Measurements from ENCODE around the gene RHBDL3. TPM values are rescaled to one million over a fixed set of nuclear protein-coding genes. Genes with fewer than 3 reads are reported as not detected.
"Not testable (repeated sequence)": the region's sequence is repeated elsewhere in the genome, so short reads cannot be mapped to it uniquely, and the experiment has no call there.

Gene RHBDL3
- polyA plus RNA-seq, 2 of the 4 experiments (the other 2 are of a cell fraction), result 2.0 to 6.6 TPM

GRCh38 chr17:32349854-32350665 is 84.4 kb downstream of the RHBDL3 start, which contains the start of gene ZNF207 (continued):
- TF ChIP-seq RCOR1 (IDR thresholded peaks at IDR 0.05; ENCODE audit: low read depth, low read length) (no peak), PBX3 (IDR thresholded peaks at IDR 0.05) (peak; percentile 16; the same call in 1 of the 2 replicates), MAZ (IDR thresholded peaks at IDR 0.05; ENCODE audit: borderline replicate concordance, low read depth, low read length) (no peak), ZNF302 (CRISPR knock-in tag; IDR thresholded peaks at IDR 0.05) (no peak), HES2 (IDR thresholded peaks at IDR 0.05) (no peak), BCL3 (IDR thresholded peaks at IDR 0.05) (peak; percentile 95), PHF8 (IDR thresholded peaks at IDR 0.05; ENCODE audit: borderline replicate concordance, low read depth) (peak; percentile 92), KDM5A (IDR thresholded peaks at IDR 0.05) (peak; percentile 44; the same call in 1 of the 2 replicates), HMGXB4 (CRISPR knock-in tag; IDR thresholded peaks at IDR 0.05; ENCODE audit: borderline replicate concordance) (0 out of 2 replicates have a peak, but pooled peaks have one; percentile 13), KDM1A (IDR thresholded peaks at IDR 0.05; ENCODE audit: low read depth) (no peak)
- TF ChIP-seq, protein P1, sequence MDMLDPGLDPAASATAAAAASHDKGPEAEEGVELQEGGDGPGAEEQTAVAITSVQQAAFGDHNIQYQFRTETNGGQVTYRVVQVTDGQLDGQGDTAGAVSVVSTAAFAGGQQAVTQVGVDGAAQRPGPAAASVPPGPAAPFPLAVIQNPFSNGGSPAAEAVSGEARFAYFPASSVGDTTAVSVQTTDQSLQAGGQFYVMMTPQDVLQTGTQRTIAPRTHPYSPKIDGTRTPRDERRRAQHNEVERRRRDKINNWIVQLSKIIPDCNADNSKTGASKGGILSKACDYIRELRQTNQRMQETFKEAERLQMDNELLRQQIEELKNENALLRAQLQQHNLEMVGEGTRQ (IDR thresholded peaks at IDR 0.05), result peak; percentile 98

GRCh38 chr17:32350666-32351418 is 85.2 kb downstream of the RHBDL3 start:
- TF ChIP-seq POLR2AphosphoS2 (conservative IDR thresholded peaks at IDR 0.05; ENCODE audit: low read length) (no peak), KDM5A (IDR thresholded peaks at IDR 0.05) (0 out of 2 replicates have a peak, but pooled peaks have one; percentile 5)
- H3K4me2 ChIP-seq, result peak overlapping the region; percentile 68
- POLR2A ChIA-PET, result interaction anchor here (0.6 to 1.6 kb wide), 13 partner anchors 8 to 210 kb away, joined by 3 to 8 read pairs (median 4); partner anchors contain the start of genes C17orf75 and PSMD11
- H3K4me3 ChIP-seq, result peak overlapping the region; percentile 80
- ATAC-seq (peak; percentile 55 to 69; a peak in 3 of 6 replicates), FAIRE-seq (no peak), DNase-seq (ENCODE audit: low read depth in 1 of 2, low spot score in 1 of 2) (peak in 1 of 2 experiments; percentile 79)
- peaks cover 38% of the 10 kb centered on the region for H3K4me1 ChIP-seq
- no peaks in the 10 kb centered on the region for H3K9me3 ChIP-seq
- CTCF ChIA-PET, result interaction anchor here (0.6 to 1.5 kb wide), 6 partner anchors 11 to 111 kb away, joined by 3 to 4 read pairs (median 4); no protein-coding TSS in a partner anchor
- WGBS (ENCODE audit: missing lambda C conversion rate), result under 1% methylated on average over 20 of the region's 20 CpGs
- H3K27ac ChIP-seq, result peak overlapping the region; percentile 89 to 91

DNA sequence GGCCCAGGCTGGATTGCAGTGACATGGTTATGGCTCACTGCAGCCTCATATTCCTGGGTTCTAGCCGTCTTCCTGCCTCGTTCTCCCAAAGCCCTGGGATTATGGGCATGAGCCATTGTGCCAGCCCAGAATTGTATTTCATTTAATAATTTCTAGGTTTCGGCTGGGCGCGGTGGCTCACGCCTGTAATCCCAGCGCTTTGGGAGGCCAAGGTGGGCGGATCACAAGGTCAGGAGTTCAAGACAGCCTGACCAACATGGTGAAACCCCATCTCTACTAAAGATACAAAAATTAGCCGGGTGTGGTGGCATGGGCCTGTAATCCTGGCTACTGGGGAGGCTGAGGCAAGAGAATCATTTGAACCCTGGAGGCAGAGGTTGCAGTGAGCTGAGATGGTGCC is 87.1 kb downstream of the RHBDL3 start:
- H3K27ac ChIP-seq; DNase-seq (ENCODE audit: low read depth in 1 of 2, low spot score in 1 of 2); CTCF ChIA-PET; H3K9me3 ChIP-seq; POLR2A ChIA-PET; ATAC-seq; FAIRE-seq: not testable (repeated sequence)
- Histone ChIP-seq H3K4me2 (peak overlapping the region; percentile 68), H3K4me1 (peaks cover 50% of the 10 kb centered on the region), H3K4me3 (peak overlapping the region; percentile 80)
- 94% methylated on average over 9 of the region's 9 CpGs for WGBS (ENCODE audit: missing lambda C conversion rate)

Measured in A549 (cell line).